Neuronal stem cell (in vitro differentiated cells): Measurements from ENCODE around the gene TFEC.

Experiments used
- DNase-seq: peaks from one replicate; pipeline ENCODE4 v3.0.0-alpha.2; 2013; ENCODE audit warnings: low spot score
- H2AFZ ChIP-seq: one replicate; pipeline ENCODE4 v1.6.1; 2013; ENCODE audit warnings: mild to moderate bottlenecking, low read length, inconsistent platforms
- H2AK5ac ChIP-seq: 2 replicates; pipeline ENCODE4 v1.6.1; 2013; ENCODE audit warnings: low read depth, mild to moderate bottlenecking, inconsistent platforms, low read length, moderate library complexity, mixed read lengths
- H2BK120ac ChIP-seq: 2 replicates; pipeline ENCODE4 v1.6.1; 2013; ENCODE audit warnings: low read depth, mild to moderate bottlenecking, inconsistent platforms, low read length, moderate library complexity, mixed read lengths
- H2BK12ac ChIP-seq: one replicate; pipeline ENCODE4 v1.6.1; 2013; ENCODE audit warnings: low read length, inconsistent platforms
- H2BK15ac ChIP-seq: 2 replicates; pipeline ENCODE4 v1.6.1; 2013; ENCODE audit warnings: mild to moderate bottlenecking, low read length, inconsistent platforms, mixed read lengths
- H2BK5ac ChIP-seq: one replicate; pipeline ENCODE4 v1.6.1; 2013; ENCODE audit warnings: inconsistent platforms, mild to moderate bottlenecking, low read length, moderate library complexity
- H3K14ac ChIP-seq: one replicate; pipeline ENCODE4 v1.6.1; 2013; ENCODE audit warnings: low read length, inconsistent platforms
- H3K18ac ChIP-seq: 2 replicates; pipeline ENCODE4 v1.6.1; 2013; ENCODE audit warnings: low read length, inconsistent platforms
- H3K23ac ChIP-seq: 2 replicates; pipeline ENCODE4 v1.6.1; 2013; ENCODE audit warnings: low read depth, mild to moderate bottlenecking, mixed read lengths, low read length, inconsistent platforms; ENCODE audit not compliant: poor library complexity
- H3K27ac ChIP-seq: replicated peaks from 3 replicates; pipeline ENCODE4 v1.5.1; 2013; ENCODE audit warnings: low read length, inconsistent platforms
- H3K27me3 ChIP-seq, 3 experiments: 2 replicates each; pipeline ENCODE4 v1.6.1; 2013; ENCODE audit warnings: low read length in 3 of 3, mild to moderate bottlenecking in 2 of 3, inconsistent platforms in 1 of 3, low read depth in 1 of 3, mixed read lengths in 1 of 3, moderate library complexity in 1 of 3; ENCODE audit not compliant: control insufficient read depth in 3 of 3, insufficient read depth in 3 of 3
- H3K36me3 ChIP-seq, 2 donors: replicated peaks in 1 of 2; 2 replicates each; pipeline ENCODE4 v1.6.1; 2013; ENCODE audit warnings: low read length in 2 of 2; ENCODE audit not compliant: control insufficient read depth in 2 of 2, insufficient read depth in 2 of 2
- H3K4ac ChIP-seq: 2 replicates; pipeline ENCODE4 v1.6.1; 2013; ENCODE audit warnings: inconsistent platforms, mild to moderate bottlenecking, low read length, moderate library complexity
- H3K4me1 ChIP-seq, 2 donors: 1 replicate in 1 of 2; 2 replicates in 1 of 2; pipeline ENCODE4 v1.6.1; 2013; ENCODE audit warnings: low read length in 2 of 2, low read depth in 1 of 2; ENCODE audit not compliant: control insufficient read depth in 2 of 2, insufficient read depth in 1 of 2
- H3K4me2 ChIP-seq: one replicate; pipeline ENCODE4 v1.6.1; 2013; ENCODE audit warnings: mild to moderate bottlenecking, low read length, inconsistent platforms; ENCODE audit not compliant: insufficient read depth, poor library complexity, severe bottlenecking
- H3K4me3 ChIP-seq, 2 donors: 2 replicates each; pipeline ENCODE4 v1.5.1; 2013; ENCODE audit warnings: low read length in 2 of 2, mild to moderate bottlenecking in 2 of 2, inconsistent platforms in 1 of 2, moderate library complexity in 1 of 2
- H3K79me1 ChIP-seq: one replicate; pipeline ENCODE4 v1.6.1; 2013; ENCODE audit warnings: low read depth, mild to moderate bottlenecking, inconsistent platforms, low read length, moderate library complexity
- H3K9ac ChIP-seq: one replicate; pipeline ENCODE4 v1.6.1; 2013; ENCODE audit warnings: mild to moderate bottlenecking, low read depth, low read length, inconsistent platforms; ENCODE audit not compliant: poor library complexity
- H3K9me3 ChIP-seq, 2 donors: replicated peaks in 1 of 2; 2 replicates each; pipeline versions ENCODE3 to v1.6.1; 2013; ENCODE audit warnings: low read length in 2 of 2, mild to moderate bottlenecking in 2 of 2, inconsistent platforms in 1 of 2, low read depth in 1 of 2, mixed read lengths in 1 of 2, moderate library complexity in 1 of 2; ENCODE audit not compliant: control insufficient read depth in 2 of 2, insufficient read depth in 1 of 2
- H4K8ac ChIP-seq: one replicate; pipeline ENCODE4 v1.6.1; 2013; ENCODE audit warnings: low read depth, mild to moderate bottlenecking, inconsistent platforms, low read length, moderate library complexity
- H4K91ac ChIP-seq: one replicate; pipeline ENCODE4 v1.6.1; 2013; ENCODE audit warnings: low read length, low read depth, mild to moderate bottlenecking, inconsistent platforms; ENCODE audit not compliant: poor library complexity
- WGBS, 2 donors: extraction: QIAGEN DNeasy Blood & Tissue Kit; methylation state at CpG; one replicate each; pipeline ENCODE4 v1.1.7; 2013; ENCODE audit warnings: missing lambda C conversion rate in 2 of 2, mixed read lengths in 1 of 2; ENCODE audit not compliant: insufficient read length in 2 of 2, insufficient replicate concordance in 1 of 2; ENCODE audit errors: extremely low coverage in 2 of 2; 5-methylcytosine and 5-hydroxymethylcytosine counted together

The TFEC gene

DNA sequence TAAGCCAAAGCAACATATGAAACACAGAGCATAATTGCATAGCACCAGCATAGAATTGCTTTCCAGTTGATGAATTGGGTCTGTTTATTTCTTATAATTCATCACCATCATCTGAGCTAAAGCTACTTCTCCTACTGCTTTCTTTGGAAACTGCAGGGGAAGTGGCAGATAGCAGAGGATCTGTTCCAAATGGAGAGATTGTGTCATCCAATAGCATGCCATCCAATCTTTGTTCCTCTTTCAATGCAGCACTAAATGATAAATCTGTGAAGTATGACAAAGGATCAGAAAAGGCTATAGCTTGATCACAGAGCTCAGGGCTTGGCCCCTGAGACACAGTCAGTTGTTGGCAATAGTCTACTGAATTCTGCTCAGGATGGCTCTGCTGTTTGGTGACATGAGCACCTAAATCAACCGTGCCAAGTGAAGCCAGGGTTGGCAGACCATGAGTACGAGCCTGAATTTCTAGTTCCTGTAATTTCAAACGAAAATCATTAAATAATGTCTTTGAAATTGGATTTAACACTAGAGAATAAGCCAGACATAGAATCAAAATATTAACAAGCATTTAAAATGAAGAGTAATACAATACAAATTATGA, 90.0 kb downstream of the TFEC start:
- H3K36me3 ChIP-seq: no peaks in the 10 kb centered on the region
- no peaks in the 10 kb centered on the region for H3K79me1 ChIP-seq
- H3K9ac ChIP-seq: no peak overlapping the region
- H3K14ac ChIP-seq: no peak overlapping the region
- no peak overlapping the region for H2AK5ac ChIP-seq
- H2BK15ac ChIP-seq: no peak overlapping the region
- no CpG with 5 or more reads among the region's 3 CpGs for WGBS, 2 donors
- H3K9me3 ChIP-seq: no peaks in the 10 kb centered on the region
- no peak overlapping the region for H2BK5ac ChIP-seq
- peaks cover 0 to 7% of the 10 kb centered on the region in 2 donors for H3K4me1 ChIP-seq
- no peak for DNase-seq
- H4K91ac ChIP-seq: no peak overlapping the region
- no peak overlapping the region for H3K27ac ChIP-seq
- no peak overlapping the region for H3K4me3 ChIP-seq
- no peak overlapping the region for H2BK12ac ChIP-seq
- H2BK120ac ChIP-seq: no peak overlapping the region
- H3K23ac ChIP-seq: no peak overlapping the region
- H3K4ac ChIP-seq: no peak overlapping the region
- H3K27me3 ChIP-seq: no peaks in the 10 kb centered on the region
- no peak overlapping the region for H3K4me2 ChIP-seq
- H2AFZ ChIP-seq: peak overlapping the region; percentile 29
- H3K18ac ChIP-seq: no peak overlapping the region
- H4K8ac ChIP-seq: no peak overlapping the region

DNA sequence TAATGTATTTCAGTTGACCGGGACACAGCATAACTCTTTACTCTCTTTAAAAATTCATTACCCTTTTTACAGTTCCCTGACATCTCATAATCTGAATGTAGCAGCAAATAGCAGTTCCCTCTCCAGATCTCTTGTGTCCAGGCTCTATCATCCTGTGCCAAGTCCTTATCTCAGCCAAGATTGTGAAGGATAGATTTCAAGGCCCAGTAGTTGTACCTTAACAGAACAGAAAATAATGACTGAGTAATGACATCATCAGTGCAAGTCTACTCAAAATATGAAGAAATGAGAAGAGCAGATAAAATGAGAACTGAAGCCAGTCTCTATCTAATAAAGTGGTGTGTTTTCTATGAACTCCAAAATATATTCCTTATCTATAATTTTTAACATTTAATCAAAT, 92.6 kb downstream of the TFEC start:
- Histone ChIP-seq H3K18ac (no peak overlapping the region), H3K4ac (no peak overlapping the region), H3K4me3 (no peak overlapping the region), H2BK120ac (no peak overlapping the region), H3K9me3 (no peaks in the 10 kb centered on the region), H2BK12ac (no peak overlapping the region), H4K91ac (no peak overlapping the region), H2BK5ac (no peak overlapping the region), H4K8ac (no peak overlapping the region), H3K23ac (no peak overlapping the region), H3K79me1 (no peaks in the 10 kb centered on the region), H2AFZ (no peak overlapping the region), H3K27me3 (no peaks in the 10 kb centered on the region), H2BK15ac (no peak overlapping the region), H2AK5ac (no peak overlapping the region), H3K4me2 (no peak overlapping the region), H3K9ac (no peak overlapping the region), H3K14ac (no peak overlapping the region), H3K4me1 (peaks cover 0 to 7% of the 10 kb centered on the region in 2 donors), H3K27ac (no peak overlapping the region), H3K36me3 (no peaks in the 10 kb centered on the region)
- WGBS, 2 donors: no CpG with 5 or more reads among the region's 1 CpG
- no peak for DNase-seq

DNA sequence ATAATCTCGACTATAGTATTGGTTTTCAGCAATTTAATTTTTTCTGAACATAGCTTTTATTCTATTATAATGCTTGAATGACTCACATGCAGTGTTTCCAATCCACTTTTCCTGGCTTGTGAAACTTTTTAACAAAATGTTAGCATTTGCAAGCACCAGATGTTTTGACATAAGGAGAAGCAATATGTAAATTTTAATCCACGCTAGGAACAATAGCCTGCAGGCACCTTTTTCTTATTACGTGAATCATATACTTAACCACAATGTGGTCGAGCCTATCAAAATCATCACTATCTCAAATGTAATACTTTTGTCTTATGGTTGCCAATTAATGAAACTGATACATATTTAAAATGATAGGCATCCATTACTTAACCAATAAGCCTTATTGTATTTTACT, 97.1 kb downstream of the TFEC start:
- Histone ChIP-seq H3K79me1 (no peaks in the 10 kb centered on the region), H3K4ac (no peak overlapping the region), H2BK15ac (no peak overlapping the region), H2AFZ (no peak overlapping the region), H2AK5ac (no peak overlapping the region), H4K8ac (no peak overlapping the region), H4K91ac (no peak overlapping the region), H3K36me3 (no peaks in the 10 kb centered on the region), H3K14ac (no peak overlapping the region), H3K4me2 (no peak overlapping the region), H3K27me3 (no peaks in the 10 kb centered on the region), H2BK5ac (no peak overlapping the region), H3K23ac (no peak overlapping the region), H2BK120ac (no peak overlapping the region), H3K4me3 (no peak overlapping the region), H3K4me1 (no peaks in the 10 kb centered on the region), H3K27ac (no peak overlapping the region), H3K9me3 (no peaks in the 10 kb centered on the region), H3K18ac (no peak overlapping the region), H2BK12ac (no peak overlapping the region), H3K9ac (no peak overlapping the region)
- no peak for DNase-seq
- no CpG with 5 or more reads among the region's 4 CpGs for WGBS, 2 donors

DNA sequence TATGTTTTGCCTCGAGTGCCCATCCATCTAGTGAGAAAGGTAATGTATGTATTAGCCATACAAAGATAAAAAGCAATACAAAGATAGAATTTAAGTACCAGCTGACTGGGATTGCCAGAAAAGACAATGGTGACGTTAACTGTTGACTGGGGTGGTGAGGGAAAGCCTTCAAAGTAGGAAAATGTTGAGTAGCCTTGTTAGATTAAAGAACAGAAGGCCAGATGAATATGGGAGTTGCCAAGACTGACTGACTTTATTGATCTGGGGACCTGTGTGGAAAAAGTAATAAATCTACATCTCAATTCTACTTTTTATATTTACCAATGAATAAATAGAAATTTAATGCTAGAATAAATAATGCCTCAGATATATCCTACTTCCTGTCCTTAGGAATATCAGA, 97.7 kb downstream of the TFEC start:
- Histone ChIP-seq H3K4ac (no peak overlapping the region), H3K18ac (no peak overlapping the region), H3K9me3 (no peaks in the 10 kb centered on the region), H3K23ac (no peak overlapping the region), H4K91ac (no peak overlapping the region), H2BK12ac (no peak overlapping the region), H3K4me2 (no peak overlapping the region), H3K4me3 (no peak overlapping the region), H3K14ac (no peak overlapping the region), H2BK120ac (no peak overlapping the region), H3K79me1 (no peaks in the 10 kb centered on the region), H2AFZ (no peak overlapping the region), H3K27me3 (no peaks in the 10 kb centered on the region), H2BK5ac (no peak overlapping the region), H3K4me1 (no peaks in the 10 kb centered on the region), H2BK15ac (no peak overlapping the region), H4K8ac (no peak overlapping the region), H3K27ac (no peak overlapping the region), H3K36me3 (no peaks in the 10 kb centered on the region), H3K9ac (no peak overlapping the region), H2AK5ac (no peak overlapping the region)
- DNase-seq: no peak
- no CpG with 5 or more reads among the region's 2 CpGs for WGBS, 2 donors
